Epithelial cell of proximal tubule (primary cell): ENCODE results near the gene GLIPR2. TPM values are rescaled to one million over a fixed set of nuclear protein-coding genes. Genes with fewer than 3 reads are reported as not detected.
"Not testable (repeated sequence)": the region's sequence is repeated elsewhere in the genome, so short reads cannot be mapped to it uniquely, and the experiment has no call there.

Source experiments
- DNase-seq: peaks from one replicate; pipeline ENCODE4 v3.0.0-alpha.2; 2011; ENCODE audit warnings: low read depth
- H3K4me3 ChIP-seq: 2 replicates; pipeline ENCODE4 v1.5.1; 2011; ENCODE audit warnings: low read depth, mild to moderate bottlenecking, low read length
- total RNA-seq: library from RNA; depleted of rRNA; stranded (reverse); fragments of >200 nt; gene quantifications from 2 replicates; pipeline ENCODE4 v1.2.3, GENCODE V29; 2015
- TF ChIP-seq, protein P1 (sequence below): conservative IDR thresholded peaks from 2 replicates; pipeline ENCODE4 v1.5.1; 2012; ENCODE audit warnings: low read depth, mild to moderate bottlenecking, low read length

Gene GLIPR2
- total RNA-seq, 1 donor from 2014 or later: 42.7 TPM

DNA sequence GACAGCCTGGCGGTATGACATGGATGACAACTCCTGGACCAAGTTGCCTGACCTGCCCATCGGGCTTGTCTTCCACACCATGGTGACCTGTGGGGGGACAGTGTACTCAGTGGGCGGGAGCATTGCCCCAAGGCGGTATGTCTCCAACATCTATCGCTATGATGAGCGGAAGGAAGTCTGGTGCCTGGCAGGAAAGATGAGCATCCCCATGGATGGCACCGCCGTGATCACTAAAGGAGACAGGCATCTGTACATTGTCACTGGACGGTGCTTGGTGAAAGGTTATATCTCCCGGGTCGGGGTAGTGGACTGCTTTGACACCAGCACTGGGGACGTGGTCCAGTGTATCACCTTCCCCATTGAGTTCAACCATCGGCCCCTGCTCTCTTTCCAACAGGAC lies 34.0 kb downstream of the GLIPR2 start:
- no peak overlapping the region for H3K4me3 ChIP-seq
- TF ChIP-seq, protein P1, sequence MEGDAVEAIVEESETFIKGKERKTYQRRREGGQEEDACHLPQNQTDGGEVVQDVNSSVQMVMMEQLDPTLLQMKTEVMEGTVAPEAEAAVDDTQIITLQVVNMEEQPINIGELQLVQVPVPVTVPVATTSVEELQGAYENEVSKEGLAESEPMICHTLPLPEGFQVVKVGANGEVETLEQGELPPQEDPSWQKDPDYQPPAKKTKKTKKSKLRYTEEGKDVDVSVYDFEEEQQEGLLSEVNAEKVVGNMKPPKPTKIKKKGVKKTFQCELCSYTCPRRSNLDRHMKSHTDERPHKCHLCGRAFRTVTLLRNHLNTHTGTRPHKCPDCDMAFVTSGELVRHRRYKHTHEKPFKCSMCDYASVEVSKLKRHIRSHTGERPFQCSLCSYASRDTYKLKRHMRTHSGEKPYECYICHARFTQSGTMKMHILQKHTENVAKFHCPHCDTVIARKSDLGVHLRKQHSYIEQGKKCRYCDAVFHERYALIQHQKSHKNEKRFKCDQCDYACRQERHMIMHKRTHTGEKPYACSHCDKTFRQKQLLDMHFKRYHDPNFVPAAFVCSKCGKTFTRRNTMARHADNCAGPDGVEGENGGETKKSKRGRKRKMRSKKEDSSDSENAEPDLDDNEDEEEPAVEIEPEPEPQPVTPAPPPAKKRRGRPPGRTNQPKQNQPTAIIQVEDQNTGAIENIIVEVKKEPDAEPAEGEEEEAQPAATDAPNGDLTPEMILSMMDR: no peak
- no peak for DNase-seq

DNA sequence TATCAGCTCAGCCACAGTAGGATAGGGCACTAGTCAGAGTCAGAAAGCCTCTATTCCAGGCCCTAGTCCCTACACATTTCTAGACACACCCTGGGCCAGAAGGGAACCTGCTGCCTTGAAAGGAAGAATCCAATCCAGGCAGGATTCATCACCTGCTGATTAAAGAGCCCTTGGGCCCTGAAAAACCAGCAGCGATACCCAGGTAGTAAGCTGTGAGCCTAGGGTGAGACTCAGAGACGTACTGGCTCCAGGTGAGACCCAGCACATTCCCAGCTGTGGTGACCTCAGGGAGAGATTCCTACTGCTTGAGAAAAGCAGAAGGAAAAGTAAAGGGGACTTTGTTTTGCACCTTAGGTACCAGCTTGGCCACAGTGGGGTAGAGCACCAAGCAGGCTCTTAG lies 37.3 kb downstream of the GLIPR2 start:
- no peak overlapping the region for H3K4me3 ChIP-seq
- no peak for DNase-seq
- TF ChIP-seq, protein P1: no peak

DNA sequence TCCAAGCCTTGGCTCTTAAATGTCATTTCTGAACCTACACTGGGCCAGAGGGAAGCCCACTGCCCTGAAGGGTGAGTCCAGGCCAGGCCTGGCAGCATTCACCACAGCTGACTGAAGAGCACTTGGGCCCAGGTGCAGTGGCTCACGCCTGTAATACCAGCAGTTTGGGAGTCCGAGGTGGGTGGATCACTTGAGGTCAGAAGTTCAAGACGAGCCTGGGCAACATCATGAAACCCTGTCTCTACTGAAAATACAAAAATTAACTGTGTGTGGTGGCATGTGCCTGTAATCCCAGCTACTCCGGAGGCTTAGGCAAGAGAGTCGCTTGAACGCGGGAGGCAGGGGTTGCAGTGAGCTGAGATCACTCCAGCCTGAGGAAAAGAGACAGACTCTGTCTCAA lies 37.7 kb downstream of the GLIPR2 start:
- no peak overlapping the region for H3K4me3 ChIP-seq
- no peak for DNase-seq
- TF ChIP-seq, protein P1: no peak

DNA sequence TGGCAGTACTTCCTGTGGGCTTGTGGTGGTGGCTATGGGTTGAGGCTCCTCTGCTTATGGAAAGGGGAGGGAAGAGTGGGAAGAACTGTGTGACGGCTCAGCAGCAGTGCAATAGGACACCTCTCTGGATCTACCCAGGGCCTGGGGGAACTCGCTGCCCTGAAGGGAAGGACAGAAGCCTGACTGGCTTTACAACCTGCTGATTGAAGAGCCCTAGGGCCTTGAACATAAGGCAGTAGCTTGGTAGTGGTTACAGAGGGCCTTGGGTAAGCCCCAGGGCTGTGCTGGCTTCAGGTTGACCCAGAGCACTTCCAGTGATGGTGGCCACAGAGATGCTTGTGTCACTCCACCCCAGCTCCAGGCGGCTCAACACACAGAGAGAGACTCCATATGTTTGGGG lies 38.2 kb downstream of the GLIPR2 start:
- no peak for DNase-seq
- H3K4me3 ChIP-seq: no peak overlapping the region
- TF ChIP-seq, protein P1: no peak

DNA sequence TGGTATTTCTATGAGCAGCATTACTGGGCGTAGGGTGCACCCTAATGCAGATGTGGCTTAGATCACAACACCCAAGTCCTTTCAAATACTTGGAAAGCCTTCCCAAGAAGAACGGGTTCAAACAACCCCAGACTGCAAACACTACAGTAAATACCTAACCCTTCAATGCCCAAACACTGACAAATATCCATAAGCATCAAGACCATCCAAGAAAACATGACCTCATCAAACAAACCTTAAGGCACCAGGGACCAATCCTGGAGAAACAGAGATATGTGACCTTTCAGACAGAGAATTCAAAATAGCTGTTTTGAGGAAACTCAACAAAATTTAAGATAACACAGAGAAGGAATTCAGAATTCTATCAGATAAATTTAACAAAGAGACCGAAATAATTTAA lies 38.7 kb downstream of the GLIPR2 start:
- not testable (repeated sequence) for H3K4me3 ChIP-seq, DNase-seq

DNA sequence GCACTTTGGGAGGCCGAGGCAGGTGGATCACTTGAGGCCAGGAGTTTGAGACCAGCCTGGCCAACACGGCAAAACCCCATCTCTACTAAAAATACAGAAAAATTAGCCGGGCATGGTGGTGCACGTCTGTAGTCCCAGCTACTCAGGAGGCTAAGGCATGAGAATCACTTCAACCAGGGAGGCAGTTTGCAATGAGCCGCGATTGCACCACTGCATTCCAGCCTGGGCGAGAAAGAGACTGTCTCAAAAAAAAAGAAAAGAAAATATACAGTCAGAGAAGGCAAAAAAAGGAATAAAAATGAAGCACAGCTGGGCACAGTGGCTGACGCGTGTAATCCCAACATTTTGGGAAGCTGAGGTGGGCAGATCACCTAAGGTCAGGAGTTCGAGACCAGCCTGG lies 40.0 kb downstream of the GLIPR2 start:
- not testable (repeated sequence) for H3K4me3 ChIP-seq, DNase-seq

DNA sequence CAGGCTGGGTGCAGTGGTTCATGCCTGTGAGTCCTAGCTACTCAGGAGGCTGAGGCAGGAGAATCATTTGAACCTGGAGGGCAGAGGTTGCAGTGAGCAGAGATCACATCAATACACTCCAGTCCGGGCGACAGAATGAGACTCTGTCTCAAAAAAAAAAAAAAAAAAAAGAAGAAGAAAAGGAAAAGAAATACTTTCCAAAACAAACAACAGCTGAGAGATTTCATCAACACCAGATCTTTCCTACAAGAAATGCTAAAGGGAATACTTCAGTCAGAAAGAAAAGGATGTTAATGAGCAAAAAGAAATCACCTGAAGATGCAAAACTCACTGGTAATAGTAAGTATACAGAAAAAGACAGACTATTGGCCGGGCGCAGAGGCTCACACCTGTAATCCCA lies 41.0 kb downstream of the GLIPR2 start:
- no peak overlapping the region for H3K4me3 ChIP-seq
- DNase-seq: no peak
- TF ChIP-seq, protein P1: no peak

DNA sequence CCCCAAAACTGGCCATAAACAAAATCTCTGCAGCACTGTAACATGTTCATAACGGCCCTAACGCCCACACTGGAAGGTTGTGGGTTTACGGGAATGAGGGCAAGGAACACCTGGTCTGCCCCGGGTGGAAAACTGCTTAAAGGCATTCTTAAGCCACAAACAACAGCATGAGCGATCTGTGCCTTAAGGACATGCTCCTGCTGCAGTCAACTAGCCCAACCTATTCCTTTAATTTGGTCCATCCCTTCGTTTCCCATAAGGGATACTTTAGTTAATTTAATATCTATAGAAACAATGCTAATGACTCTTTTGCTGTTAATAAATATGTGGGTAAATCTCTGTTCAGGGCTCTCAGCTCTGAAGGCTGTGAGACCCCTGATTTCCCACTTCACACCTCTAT lies 43.7 kb downstream of the GLIPR2 start:
- DNase-seq, H3K4me3 ChIP-seq: not testable (repeated sequence)

DNA sequence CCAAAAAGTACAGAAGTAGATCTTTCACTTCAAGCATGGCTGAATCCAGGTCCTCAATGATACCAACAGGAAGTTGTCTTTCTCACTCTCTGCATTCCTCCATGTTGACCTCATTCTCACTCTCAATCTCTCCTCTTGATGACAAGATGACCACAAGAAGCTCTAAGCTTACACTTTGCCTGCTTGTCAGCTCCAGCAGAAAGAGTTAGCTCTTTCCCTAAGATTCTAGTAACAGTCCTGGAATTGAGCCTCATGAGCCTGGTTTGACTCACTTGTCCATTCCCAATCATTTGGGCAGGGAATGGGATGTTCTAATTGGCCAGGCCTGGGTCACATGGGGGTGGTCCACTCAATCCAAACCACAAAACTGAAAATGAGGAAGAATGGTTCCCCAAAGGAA lies 50.9 kb downstream of the GLIPR2 start:
- H3K4me3 ChIP-seq: no peak overlapping the region
- no peak for DNase-seq
- TF ChIP-seq, protein P1: no peak
